Pancreas (tissue), 10 donors: ENCODE measurements around the gene KCNF1. TPM values are rescaled to one million over a fixed set of nuclear protein-coding genes. Genes with fewer than 3 reads are reported as not detected.
A peak's percentile ranks its signal among the peaks of the same experiment; 100 is the strongest.

ENCODE experiments used
- ATAC-seq, 4 donors: fragments of 200-7000 bp; cut with Tn5 transposase; one replicate each; pipeline versions ENCODE4 v1.8.0 to v1.9.1; 2020; ENCODE audit warnings: mild to moderate bottlenecking in 4 of 4, moderate library complexity in 4 of 4
- DNase-seq, 6 donors: peaks; one replicate each; pipeline ENCODE4 v3.0.0-alpha.2; 2020
- FAIRE-seq: peaks from 2 replicates; lab custom pipeline; 2012; peaks lifted over from hg19 to GRCh38; lab: Jason Lieb, UNC
- H3K27ac ChIP-seq, 4 donors: fragments of 200-600 bp; sonication (generic); 1 replicate in 3 of 4; 2 replicates in 1 of 4; pipeline versions ENCODE4 v1.5.0 to v1.8.0; 2020
- H3K27me3 ChIP-seq, 4 donors: fragments of 200-600 bp; one replicate each; pipeline ENCODE4 v1.8.0; 2021
- H3K36me3 ChIP-seq, 3 donors: fragments of 200-600 bp; sonication (generic) in 1 of 3; one replicate each; pipeline versions ENCODE4 v1.5.0 to v1.8.0; 2020 to 2021
- H3K4me1 ChIP-seq, 3 donors: fragments of 200-600 bp; one replicate each; pipeline ENCODE4 v1.8.0; 2021
- H3K4me3 ChIP-seq, 4 donors: fragments of 200-600 bp; sonication (generic) in 2 of 4; one replicate each; pipeline versions ENCODE4 v1.5.0 to v1.8.0; 2020 to 2021
- H3K9me3 ChIP-seq, 4 donors: fragments of 200-600 bp; one replicate each; pipeline ENCODE4 v1.8.0; 2021
- WGBS, 2 donors: extraction: QIAGEN DNeasy Blood & Tissue Kit; methylation state at CpG; one replicate each; pipeline ENCODE4 v1.1.7; 2013; 5-methylcytosine and 5-hydroxymethylcytosine counted together
- intact Hi-C, 3 donors: fragments of 100-400 bp; cut with DNase I; formaldehyde crosslinking; loops; one replicate each; pipeline versions ENCODE4 v1.11.1 to v1.14.2; 2022
- polyA plus RNA-seq, 2 donors: library from polyadenylated mRNA; stranded (reverse); fragments of 200-250 nt; gene quantifications; one replicate each; pipeline ENCODE4 v1.2.3, GENCODE V29; 2013
- total RNA-seq, 6 donors: library from RNA; stranded (reverse); fragmentation: NEBNext Ultra II Directional in 4 of 6; extraction: Animal tissue kit (Norgen Biotek cat#: 25700) in 4 of 6; gene quantifications; one replicate each; pipeline versions ENCODE4 v1.2.1 to v1.2.4, GENCODE V29; 2021 to 2023
- TF ChIP-seq, protein P1 (sequence below), 4 donors: fragments of 200-600 bp; sonication (generic) in 3 of 4; IDR thresholded peaks; one replicate each; pipeline versions ENCODE4 v1.5.0 to v1.8.0; 2021; ENCODE audit warnings: antibody characterized with exemption in 4 of 4
- donor health status: healthy with polysubstance abuse.
- donor health status: DM: no; HTN: no; CAD: no; lungs with moderate emphysema.
- donor health status: DM: no; HTN: no; CAD: no.
- donor health status: control.
- donor health status: control.
- donor health status: Bipolar disorder and iron deficiency.
- donor health status: DM: yes; HTN: yes; CAD: no.
- donor health status: DM: no; HTN: no; CAD: no.
- donor health status: DM: no; HTN: no; CAD: no.
- donor health status: DM: yes; HTN: yes; CAD: no.

The KCNF1 gene
- total and polyA plus RNA-seq, 8 donors, result 0.08 to 15.8 (median 0.52) TPM

DNA sequence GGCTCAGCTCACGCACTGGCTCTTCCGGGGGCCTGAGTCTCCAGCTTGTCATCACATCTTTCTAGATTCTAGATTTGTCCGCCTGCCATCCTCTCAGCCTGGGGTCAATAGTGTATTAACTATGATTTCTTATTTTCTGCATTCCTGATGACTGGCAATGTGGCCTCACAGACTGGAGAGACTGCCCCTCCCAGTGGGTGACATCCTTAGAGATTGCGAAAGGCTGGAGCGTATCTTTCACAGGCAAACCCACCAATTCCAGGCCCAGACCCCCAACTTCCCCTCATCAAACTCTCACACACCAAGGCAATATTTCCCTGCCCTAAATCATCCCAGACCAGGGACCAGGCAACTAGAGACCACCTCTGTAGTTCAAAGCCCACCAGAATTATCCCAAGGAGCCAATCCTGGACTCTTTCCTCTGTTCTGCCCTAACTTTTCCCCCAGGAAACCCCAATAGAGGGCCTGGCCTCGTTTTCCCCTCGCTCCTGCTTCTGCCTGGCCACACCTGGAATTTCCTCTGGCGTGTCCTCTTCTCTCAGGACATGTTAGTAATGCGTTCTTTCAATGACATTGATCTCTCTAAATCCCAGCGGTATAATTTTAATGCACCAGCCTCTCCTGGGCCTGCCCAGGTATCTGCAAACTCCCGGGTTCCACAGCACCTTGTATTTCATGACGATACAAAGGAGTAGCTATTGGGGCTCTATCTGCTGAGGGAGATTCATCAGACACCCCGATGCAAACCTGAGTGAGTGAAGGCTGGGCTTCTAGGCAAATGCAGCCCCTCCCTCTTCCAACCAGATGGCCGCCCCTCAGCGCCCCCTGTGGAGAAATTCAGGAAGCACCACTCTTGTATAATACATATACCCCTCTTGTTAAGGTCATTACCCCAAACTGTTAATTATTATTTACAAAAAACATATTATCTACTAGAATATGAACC, 2.4 kb upstream of the KCNF1 start:
- TF ChIP-seq, protein P1, sequence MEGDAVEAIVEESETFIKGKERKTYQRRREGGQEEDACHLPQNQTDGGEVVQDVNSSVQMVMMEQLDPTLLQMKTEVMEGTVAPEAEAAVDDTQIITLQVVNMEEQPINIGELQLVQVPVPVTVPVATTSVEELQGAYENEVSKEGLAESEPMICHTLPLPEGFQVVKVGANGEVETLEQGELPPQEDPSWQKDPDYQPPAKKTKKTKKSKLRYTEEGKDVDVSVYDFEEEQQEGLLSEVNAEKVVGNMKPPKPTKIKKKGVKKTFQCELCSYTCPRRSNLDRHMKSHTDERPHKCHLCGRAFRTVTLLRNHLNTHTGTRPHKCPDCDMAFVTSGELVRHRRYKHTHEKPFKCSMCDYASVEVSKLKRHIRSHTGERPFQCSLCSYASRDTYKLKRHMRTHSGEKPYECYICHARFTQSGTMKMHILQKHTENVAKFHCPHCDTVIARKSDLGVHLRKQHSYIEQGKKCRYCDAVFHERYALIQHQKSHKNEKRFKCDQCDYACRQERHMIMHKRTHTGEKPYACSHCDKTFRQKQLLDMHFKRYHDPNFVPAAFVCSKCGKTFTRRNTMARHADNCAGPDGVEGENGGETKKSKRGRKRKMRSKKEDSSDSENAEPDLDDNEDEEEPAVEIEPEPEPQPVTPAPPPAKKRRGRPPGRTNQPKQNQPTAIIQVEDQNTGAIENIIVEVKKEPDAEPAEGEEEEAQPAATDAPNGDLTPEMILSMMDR (IDR thresholded peaks at IDR 0.05), result peak in 2 of 4 donors; percentile 9 to 14
- Histone ChIP-seq H3K27me3 (peaks cover 0 to 8% (median 0%) of the 10 kb centered on the region in 4 donors), H3K36me3 (no peaks in the 10 kb centered on the region), H3K27ac (no peak overlapping the region), H3K4me1 (no peaks in the 10 kb centered on the region), H3K4me3 (no peak overlapping the region), H3K9me3 (no peaks in the 10 kb centered on the region)
- DNase-seq (no peak), FAIRE-seq (no peak), ATAC-seq (no peak)
- 65 to 71% methylated on average over 15 of the region's 15 CpGs for WGBS, 2 donors
- intact Hi-C loops, result no loop called here

DNA sequence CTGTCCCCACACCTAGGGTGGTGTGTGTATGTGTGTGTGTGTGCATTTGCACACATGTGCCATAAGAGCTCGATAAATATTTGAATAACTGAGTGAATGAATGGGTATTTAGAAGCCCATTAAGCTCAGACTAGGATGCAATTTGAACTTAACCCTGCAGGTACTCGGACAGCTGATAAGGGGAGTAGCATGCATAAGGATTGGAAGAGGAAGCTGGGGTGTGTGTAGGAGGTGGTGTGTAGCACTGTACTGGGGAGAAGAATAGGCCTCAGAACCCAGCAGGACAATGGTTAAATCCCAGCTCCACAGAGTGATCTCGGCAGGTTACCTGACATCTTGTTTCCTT, 1.8 kb upstream of the KCNF1 start:
- no peaks in the 10 kb centered on the region for H3K36me3 ChIP-seq
- peaks cover 0 to 8% (median 0%) of the 10 kb centered on the region in 4 donors for H3K27me3 ChIP-seq
- no peaks in the 10 kb centered on the region for H3K4me1 ChIP-seq
- 33 to 38% methylated on average over 3 of the region's 3 CpGs for WGBS, 2 donors
- no peak for FAIRE-seq
- no peak overlapping the region for H3K4me3 ChIP-seq
- TF ChIP-seq, protein P1 (IDR thresholded peaks at IDR 0.05), result peak in 1 of 4 donors; percentile 5
- H3K27ac ChIP-seq, result no peak overlapping the region
- intact Hi-C loops, result loop anchor here in 1 of 3 donors (10.0 kb wide), 1 partner anchor 215 kb away; no protein-coding TSS in a partner anchor
- no peak for ATAC-seq
- no peak for DNase-seq
- no peaks in the 10 kb centered on the region for H3K9me3 ChIP-seq

DNA sequence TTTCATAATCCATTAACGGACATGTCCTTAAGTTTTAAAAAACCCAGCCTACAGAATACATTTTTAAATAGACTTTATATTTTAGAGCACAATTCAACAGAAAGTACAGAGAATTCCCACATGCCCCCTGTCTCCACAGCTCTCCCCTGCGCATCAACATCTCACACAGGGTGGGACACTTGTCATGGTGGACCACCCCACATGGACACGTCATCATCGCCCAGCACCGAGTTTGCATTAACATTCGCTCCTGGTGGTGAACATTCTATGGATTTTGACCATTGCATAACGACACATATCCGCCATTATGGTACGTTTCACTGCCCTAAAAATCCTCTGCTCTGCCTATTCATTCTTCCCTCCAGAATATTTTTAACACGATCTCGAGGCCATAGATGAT, 1.1 kb upstream of the KCNF1 start:
- intact Hi-C loops, result loop anchor here in 1 of 3 donors (10.0 kb wide), 1 partner anchor 214 kb away; no protein-coding TSS in a partner anchor

DNA sequence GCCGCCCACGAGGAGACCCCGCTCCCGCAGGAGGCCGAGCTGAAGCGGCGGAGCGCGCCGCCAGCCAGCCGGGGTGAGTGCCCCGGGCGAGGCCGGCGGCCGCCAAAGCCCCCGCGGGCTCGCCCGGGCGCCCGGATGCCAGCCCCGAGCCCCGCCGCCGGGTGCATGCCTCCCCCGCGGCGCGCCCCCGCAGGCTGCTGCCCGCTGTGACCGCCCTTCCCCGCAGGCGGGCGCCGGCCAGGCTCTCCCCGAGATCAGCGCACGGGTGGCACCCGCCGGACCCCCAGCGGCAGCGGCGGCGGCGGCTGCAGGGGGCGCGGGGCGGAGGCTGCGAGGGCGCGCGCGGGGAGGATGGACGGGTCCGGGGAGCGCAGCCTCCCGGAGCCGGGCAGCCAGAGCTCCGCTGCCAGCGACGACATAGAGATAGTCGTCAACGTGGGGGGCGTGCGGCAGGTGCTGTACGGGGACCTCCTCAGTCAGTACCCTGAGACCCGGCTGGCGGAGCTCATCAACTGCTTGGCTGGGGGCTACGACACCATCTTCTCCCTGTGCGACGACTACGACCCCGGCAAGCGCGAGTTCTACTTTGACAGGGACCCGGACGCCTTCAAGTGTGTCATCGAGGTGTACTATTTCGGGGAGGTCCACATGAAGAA, 470 bp downstream of the KCNF1 start:
- Histone ChIP-seq H3K4me1 (no peaks in the 10 kb centered on the region), H3K27ac (no peak overlapping the region), H3K27me3 (peaks cover 0 to 8% (median 0%) of the 10 kb centered on the region in 4 donors), H3K9me3 (no peaks in the 10 kb centered on the region), H3K4me3 (peak overlapping the region in 2 of 4 donors; percentile 30 to 45), H3K36me3 (no peaks in the 10 kb centered on the region)
- ATAC-seq, result no peak
- TF ChIP-seq, protein P1 (IDR thresholded peaks at IDR 0.05), result no peak
- intact Hi-C loops, result loop anchor here in 1 of 3 donors (10.0 kb wide), 1 partner anchor 213 kb away; no protein-coding TSS in a partner anchor
- no peak for FAIRE-seq
- DNase-seq, result no peak
- 6 to 8% methylated on average over 64 to 81 of the region's 81 CpGs for WGBS, 2 donors

More for the DNA sequence above, 1.1 kb upstream of the KCNF1 start:
- Histone ChIP-seq H3K27me3 (peaks cover 0 to 8% (median 0%) of the 10 kb centered on the region in 4 donors), H3K4me1 (no peaks in the 10 kb centered on the region), H3K4me3 (no peak overlapping the region), H3K9me3 (no peaks in the 10 kb centered on the region), H3K27ac (no peak overlapping the region), H3K36me3 (no peaks in the 10 kb centered on the region)
- DNase-seq, result no peak
- TF ChIP-seq, protein P1 (IDR thresholded peaks at IDR 0.05), result no peak
- no peak for FAIRE-seq
- WGBS, 2 donors, result 75 to 80% methylated on average over 11 of the region's 11 CpGs
- no peak for ATAC-seq
